ENCODE results near the gene KATNB1.

- no peak for TF ChIP-seq CTCF (IDR thresholded peaks at IDR 0.05)
- no peak for TF ChIP-seq EZH2 (IDR thresholded peaks at IDR 0.05)
Measured at GRCh38 chr16:57738844-57739243, 3.3 kb downstream of the KATNB1 start.

Data from neural progenitor cell (in vitro differentiated cells).